K562 (cell line): ENCODE results near the gene LRRC26. TPM values are rescaled to one million over a fixed set of nuclear protein-coding genes. Genes with fewer than 3 reads are reported as not detected.
A peak's percentile ranks its signal among the peaks of the same experiment; 100 is the strongest.

Experiments used
- ATAC-seq: fragments of 200-7000 bp; cut with Tn5 transposase; 3 replicates; pipeline ENCODE4 v1.9.1; 2020; ENCODE audit warnings: moderate library complexity
- BruUV-seq: library from RNA; stranded (reverse); fragments of 400-500 nt; replicated peaks from 2 replicates; lab custom pipeline; 2021; lab: Mats Ljungman, UMichigan
- CTCF ChIA-PET: fragments of 300-600 bp; formaldehyde crosslinking; extraction: SDS; loops from one replicate; lab custom pipeline; 2021; ENCODE audit warnings: low intra/inter-chr PET ratio; lab: Yijun Ruan, JAX
- POLR2A ChIA-PET: fragments of 300-600, 350-650 bp; sonication (Branson Sonifier 250); formaldehyde crosslinking; extraction: SDS; loops from one replicate; lab custom pipeline; 2021; ENCODE audit warnings: antibody characterized with exemption, inconsistent platforms; lab: Yijun Ruan, JAX
- DNase-seq, 4 experiments: peaks; one replicate each; pipeline versions ENCODE4 v3.0.0 to v3.0.0-alpha.2; 2011 to 2018; ENCODE audit warnings: low spot score in 3 of 4, mixed read lengths in 3 of 4; ENCODE audit errors: extremely low read depth in 1 of 4
- FAIRE-seq: peaks from 2 replicates; lab custom pipeline; 2011; peaks lifted over from hg19 to GRCh38; lab: Jason Lieb, UNC
- H2AFZ ChIP-seq: 2 replicates; pipeline ENCODE4 v1.6.0; 2011; ENCODE audit warnings: low read depth, low read length, control low read depth, inconsistent platforms
- H3K27ac ChIP-seq: fragments of 200-600 bp; 3 replicates; pipeline ENCODE4 v1.8.0; 2011; ENCODE audit warnings: low read depth, mild to moderate bottlenecking, control low read depth, inconsistent platforms, low read length, moderate library complexity, mixed read lengths; ENCODE audit errors: extremely low read depth
- H3K27me3 ChIP-seq, 2 experiments: fragments of 300-600 bp in 1 of 2; 2 replicates in 1 of 2; 3 replicates in 1 of 2; pipeline versions ENCODE4 v1.6.0 to v1.8.0; 2011; ENCODE audit warnings: inconsistent platforms in 2 of 2, low read length in 2 of 2, mild to moderate bottlenecking in 1 of 2, mixed read lengths in 1 of 2, moderate library complexity in 1 of 2; ENCODE audit not compliant: control insufficient read depth in 2 of 2, insufficient read depth in 2 of 2
- H3K36me3 ChIP-seq: fragments of 300-600 bp; 3 replicates; pipeline ENCODE4 v1.8.0; 2011; ENCODE audit warnings: mild to moderate bottlenecking, low read length, inconsistent platforms; ENCODE audit not compliant: control insufficient read depth, insufficient read depth
- H3K4me1 ChIP-seq, 2 experiments: fragments of 200-600 bp in 1 of 2; replicated peaks in 1 of 2; 2 replicates in 1 of 2; 3 replicates in 1 of 2; pipeline versions ENCODE4 v1.5.1 to v1.8.0; 2011; ENCODE audit warnings: inconsistent platforms in 2 of 2, low read length in 2 of 2, mild to moderate bottlenecking in 1 of 2, mixed read lengths in 1 of 2, moderate library complexity in 1 of 2; ENCODE audit not compliant: control insufficient read depth in 2 of 2, insufficient read depth in 2 of 2
- H3K4me2 ChIP-seq: 2 replicates; pipeline ENCODE4 v1.6.1; 2011; ENCODE audit warnings: low read length, control low read depth, inconsistent platforms, mixed read lengths; ENCODE audit not compliant: insufficient read depth
- H3K4me3 ChIP-seq: fragments of 200-600 bp; sonication (generic), shearing (Covaris generic); 2 replicates; pipeline ENCODE4 v1.5.1; 2016; ENCODE audit warnings: control low read depth, inconsistent platforms
- H3K79me2 ChIP-seq: fragments of 200-600 bp; 3 replicates; pipeline ENCODE4 v1.8.0; 2011; ENCODE audit warnings: low read length, inconsistent platforms; ENCODE audit not compliant: control insufficient read depth, insufficient read depth
- H3K9ac ChIP-seq, 2 experiments: 2 replicates each; pipeline versions ENCODE4 v1.6.0 to v1.6.1; 2011; ENCODE audit warnings: low read depth in 2 of 2, low read length in 2 of 2, control low read depth in 1 of 2, inconsistent platforms in 1 of 2, mild to moderate bottlenecking in 1 of 2, mixed read lengths in 1 of 2; ENCODE audit not compliant: insufficient read depth in 1 of 2
- H3K9me1 ChIP-seq: one replicate; pipeline ENCODE4 v1.6.0; 2011; ENCODE audit warnings: inconsistent platforms, mild to moderate bottlenecking, low read length, moderate library complexity; ENCODE audit not compliant: control insufficient read depth, insufficient read depth
- H3K9me3 ChIP-seq: replicated peaks from 2 replicates; pipeline ENCODE4 v1.5.1; 2011; ENCODE audit warnings: low read depth, low read length, inconsistent platforms; ENCODE audit not compliant: control insufficient read depth, insufficient read depth
- H4K20me1 ChIP-seq: replicated peaks from 2 replicates; pipeline ENCODE4 v1.6.1; 2011; ENCODE audit warnings: low read length, inconsistent platforms, mixed read lengths; ENCODE audit not compliant: control insufficient read depth, insufficient read depth
- ELF1 ChIP-seq: fragments of 200-800 bp; sonication (Bioruptor generic); IDR thresholded peaks from 2 replicates; pipeline ENCODE4 v1.6.1; 2016; ENCODE audit warnings: missing genetic modification characterization, missing compliant biosample characterization
- HLTF ChIP-seq: fragments of 450-650 bp; IDR thresholded peaks from 2 replicates; pipeline ENCODE4 v1.6.1; 2016
- SAFB ChIP-seq: fragments of 200-400 bp; formaldehyde crosslinking; IDR thresholded peaks from 2 replicates; pipeline ENCODE4 v1.6.1; 2017; ENCODE audit warnings: low read depth, low read length, borderline replicate concordance
- ZBTB7A ChIP-seq: IDR thresholded peaks from 2 replicates; pipeline ENCODE4 v1.6.1; 2011; ENCODE audit warnings: low read depth, mild to moderate bottlenecking, low read length, moderate library complexity, borderline replicate concordance; ENCODE audit not compliant: control insufficient read depth
- ZNF239 ChIP-seq: fragments of 250-450 bp; sonication (Bioruptor Pico); IDR thresholded peaks from 2 replicates; pipeline ENCODE4 v1.4.0; 2020; ENCODE audit warnings: mild to moderate bottlenecking
- ZNF263 ChIP-seq: sonication (generic); formaldehyde crosslinking; IDR thresholded peaks from 2 replicates; pipeline ENCODE4 v1.8.0; 2022; ENCODE audit warnings: mild to moderate bottlenecking, missing genetic modification reagents, borderline replicate concordance
- WGBS: fragments of 100-300 bp; shearing (Covaris generic); methylation state at CpG from one replicate; pipeline ENCODE4 v1.1.6; 2016; ENCODE audit warnings: low coverage, mixed read lengths; ENCODE audit not compliant: insufficient coverage; ENCODE audit errors: missing lambda C conversion rate; 5-methylcytosine and 5-hydroxymethylcytosine counted together
- in situ Hi-C: fragments of 300-500 bp; cut with MboI; formaldehyde crosslinking; loops from 4 replicates; pipeline ENCODE4 v1.15.0; 2018; ENCODE audit warnings: inconsistent platforms, mixed read lengths
- intact Hi-C: fragments of 100-400 bp; cut with micrococcal nuclease; formaldehyde crosslinking; loops from 2 replicates; pipeline ENCODE4 v1.14.2; 2022
- polyA plus RNA-seq, 8 experiments: library from polyadenylated mRNA; depleted of rRNA in 4 of 8; stranded (reverse) in 5 of 8; unstranded in 3 of 8; fragments of >200 nt; fragmentation: Nextera tagmentation in 2 of 8; fragmentation: Illumina TruSeq in 1 of 8; extraction: Ambion mirVana in 2 of 8; extraction: Trizol in 1 of 8; gene quantifications; 2 replicates each; pipeline versions ENCODE4 v1.2.1 to v1.2.3, GENCODE V29; 2011 to 2014; ENCODE audit warnings: inconsistent platforms in 1 of 8, missing spikeins in 1 of 8
- total RNA-seq, 7 experiments: library from RNA; depleted of rRNA in 6 of 7; stranded (reverse); fragments of >200 nt in 6 of 7; fragmentation: Illumina TruSeq in 2 of 7; extraction: Trizol in 2 of 7; gene quantifications; 2 replicates each; pipeline versions ENCODE4 v1.2.1 to v1.2.3, GENCODE V29; 2011 to 2021; ENCODE audit warnings: low replicate concordance in 1 of 7
- TF ChIP-seq, protein P1 (sequence below): sonication (generic); formaldehyde crosslinking; IDR thresholded peaks from 2 replicates; pipeline ENCODE4 v1.8.1; 2022; ENCODE audit warnings: missing genetic modification reagents

LRRC26 gene
- total and polyA plus RNA-seq, 9 of the 15 experiments (the other 6 are each of a cell fraction or from before 2014, with no cell fraction given), result not detected

DNA sequence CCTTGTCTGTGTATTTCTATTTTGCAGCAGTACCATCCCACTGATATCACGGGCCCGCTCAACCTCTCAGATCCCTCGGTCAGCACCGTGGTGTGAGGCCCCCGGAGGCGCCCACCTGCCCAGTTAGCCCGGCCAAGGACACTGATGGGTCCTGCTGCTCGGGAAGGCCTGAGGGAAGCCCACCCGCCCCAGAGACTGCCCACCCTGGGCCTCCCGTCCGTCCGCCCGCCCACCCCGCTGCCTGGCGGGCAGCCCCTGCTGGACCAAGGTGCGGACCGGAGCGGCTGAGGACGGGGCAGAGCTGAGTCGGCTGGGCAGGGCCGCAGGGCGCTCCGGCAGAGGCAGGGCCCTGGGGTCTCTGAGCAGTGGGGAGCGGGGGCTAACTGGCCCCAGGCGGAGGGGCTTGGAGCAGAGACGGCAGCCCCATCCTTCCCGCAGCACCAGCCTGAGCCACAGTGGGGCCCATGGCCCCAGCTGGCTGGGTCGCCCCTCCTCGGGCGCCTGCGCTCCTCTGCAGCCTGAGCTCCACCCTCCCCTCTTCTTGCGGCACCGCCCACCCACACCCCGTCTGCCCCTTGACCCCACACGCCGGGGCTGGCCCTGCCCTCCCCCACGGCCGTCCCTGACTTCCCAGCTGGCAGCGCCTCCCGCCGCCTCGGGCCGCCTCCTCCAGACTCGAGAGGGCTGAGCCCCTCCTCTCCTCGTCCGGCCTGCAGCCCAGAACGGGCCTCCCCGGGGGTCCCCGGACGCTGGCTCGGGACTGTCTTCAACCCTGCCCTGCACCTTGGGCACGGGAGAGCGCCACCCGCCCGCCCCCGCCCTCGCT is 1.9 kb downstream of the LRRC26 start (continued):
- TF ChIP-seq, protein P1, sequence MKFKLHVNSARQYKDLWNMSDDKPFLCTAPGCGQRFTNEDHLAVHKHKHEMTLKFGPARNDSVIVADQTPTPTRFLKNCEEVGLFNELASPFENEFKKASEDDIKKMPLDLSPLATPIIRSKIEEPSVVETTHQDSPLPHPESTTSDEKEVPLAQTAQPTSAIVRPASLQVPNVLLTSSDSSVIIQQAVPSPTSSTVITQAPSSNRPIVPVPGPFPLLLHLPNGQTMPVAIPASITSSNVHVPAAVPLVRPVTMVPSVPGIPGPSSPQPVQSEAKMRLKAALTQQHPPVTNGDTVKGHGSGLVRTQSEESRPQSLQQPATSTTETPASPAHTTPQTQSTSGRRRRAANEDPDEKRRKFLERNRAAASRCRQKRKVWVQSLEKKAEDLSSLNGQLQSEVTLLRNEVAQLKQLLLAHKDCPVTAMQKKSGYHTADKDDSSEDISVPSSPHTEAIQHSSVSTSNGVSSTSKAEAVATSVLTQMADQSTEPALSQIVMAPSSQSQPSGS (CRISPR knock-in tag), result no peak
- no peak for TF ChIP-seq ELF1 (tag)
- peak; percentile 51; the same call in 1 of the 2 replicates for TF ChIP-seq ZBTB7A
- TF ChIP-seq, all 486 proteins: peak for 8

DNA sequence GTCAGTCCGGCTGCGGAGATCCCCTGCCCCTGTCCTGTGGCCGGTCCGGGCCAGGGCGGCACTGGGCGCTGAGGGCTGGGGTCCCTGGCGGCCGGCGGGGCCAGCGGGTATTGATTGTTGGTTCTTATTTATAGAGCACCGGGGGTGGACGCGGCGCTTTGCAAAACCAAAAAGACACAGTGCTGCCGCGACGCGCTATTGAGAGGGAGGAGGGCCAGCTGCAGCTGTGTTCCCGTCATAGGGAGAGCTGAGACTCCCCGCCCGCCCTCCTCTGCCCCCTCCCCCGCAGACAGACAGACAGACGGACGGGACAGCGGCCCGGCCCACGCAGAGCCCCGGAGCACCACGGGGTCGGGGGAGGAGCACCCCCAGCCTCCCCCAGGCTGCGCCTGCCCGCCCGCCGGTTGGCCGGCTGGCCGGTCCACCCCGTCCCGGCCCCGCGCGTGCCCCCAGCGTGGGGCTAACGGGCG is 2.5 kb downstream of the LRRC26 start:
- Histone ChIP-seq H3K36me3 (no peaks in the 10 kb centered on the region), H3K9ac (no peak overlapping the region), H3K9me3 (no peaks in the 10 kb centered on the region), H4K20me1 (no peaks in the 10 kb centered on the region; the same call in 1 of the 2 replicates), H3K79me2 (no peaks in the 10 kb centered on the region), H3K9me1 (no peaks in the 10 kb centered on the region), H3K27me3 (peaks cover 29 to 55% of the 10 kb centered on the region in 2 experiments; a peak in 4 of 5 replicates), H2AFZ (no peak overlapping the region), H3K4me3 (no peak overlapping the region), H3K4me1 (peaks cover 0 to 98% of the 10 kb centered on the region in 2 experiments; a peak in 2 of 5 replicates), H3K27ac (no peak overlapping the region), H3K4me2 (no peak overlapping the region)
- peak; percentile 41 to 69 (median 55) for DNase-seq
- no peak for TF ChIP-seq HLTF
- 0 out of 2 replicates have a peak, but pooled peaks have one; percentile 26 for TF ChIP-seq SAFB
- TF ChIP-seq ZNF263 (CRISPR knock-in tag), result 0 out of 2 replicates have a peak, but pooled peaks have one; percentile 41
- no peak for TF ChIP-seq ZNF239
- BruUV-seq, result no TSS peak
- 3% methylated on average over 6 of the region's 44 CpGs for WGBS
- POLR2A ChIA-PET, result interaction anchor here (0.5 kb wide), 1 partner anchor 150 kb away, joined by 3 read pairs; no protein-coding TSS in a partner anchor
- intact Hi-C loops, result no loop called here
- in situ Hi-C loops, result no loop called here
- CTCF ChIA-PET, result no interaction called here
- FAIRE-seq, result no peak
- no peak for ATAC-seq
